HCT116 (cell line): ENCODE data around the gene CALCOCO2. TPM values are rescaled to one million over a fixed set of nuclear protein-coding genes. Genes with fewer than 3 reads are reported as not detected.

Source experiments
- ATAC-seq: fragments of 200-7000 bp; cut with Tn5 transposase; 2 replicates; pipeline ENCODE4 v1.9.1; 2020; ENCODE audit warnings: mild to moderate bottlenecking, moderate library complexity
- BruUV-seq: library from RNA; stranded (reverse); fragments of 400-500 nt; replicated peaks from 2 replicates; lab custom pipeline; 2021; lab: Mats Ljungman, UMichigan
- CTCF ChIA-PET: fragments of 300-600 bp; sonication (Branson Sonifier 250); formaldehyde crosslinking; loops from one replicate; lab custom pipeline; 2021; ENCODE audit warnings: antibody characterized with exemption; lab: Charles Lee
- POLR2A ChIA-PET: fragments of 300-600, 350-600 bp; sonication (Branson Sonifier 250); formaldehyde crosslinking; loops from one replicate; lab custom pipeline; 2021; ENCODE audit warnings: antibody characterized with exemption; lab: Charles Lee
- RAD21 ChIA-PET, 2 experiments: fragments of 300-600 bp; sonication (Branson Sonifier 250); formaldehyde crosslinking; loops; one replicate each; lab custom pipeline; 2023; ENCODE audit warnings: low total read pairs in 2 of 2; ENCODE audit not compliant: uncharacterized antibody in 2 of 2, unreplicated experiment in 2 of 2, low non-redundant PET in 1 of 2; lab: Charles Lee
- DNase-seq: peaks from one replicate; pipeline ENCODE4 v3.0.0-alpha.2; 2010; ENCODE audit warnings: low read depth, low spot score
- H2AFZ ChIP-seq: fragments of 200-600 bp; shearing (Covaris generic), sonication (generic); 2 replicates; pipeline ENCODE4 v1.6.1; 2017; ENCODE audit warnings: low read depth, mixed run types, mixed read lengths, antibody characterized with exemption, low read length; ENCODE audit not compliant: poor library complexity, severe bottlenecking
- H3K27ac ChIP-seq: 2 replicates; pipeline ENCODE4 v1.5.1; 2012; ENCODE audit warnings: low read depth, low read length
- H3K27me3 ChIP-seq: fragments of 200-600 bp; sonication (generic); 2 replicates; pipeline ENCODE4 v1.6.1; 2016; ENCODE audit warnings: mixed run types, low read length, mixed read lengths; ENCODE audit not compliant: insufficient read depth
- H3K36me3 ChIP-seq, 2 experiments: fragments of 200-500 bp in 1 of 2; fragments of 200-600 bp in 1 of 2; sonication (Bioruptor generic) in 1 of 2; sonication (generic) in 1 of 2; 2 replicates each; pipeline versions ENCODE4 v1.5.1 to v1.6.1; 2014 to 2016; ENCODE audit warnings: low read length in 2 of 2, inconsistent platforms in 1 of 2, mixed read lengths in 1 of 2, mixed run types in 1 of 2; ENCODE audit not compliant: insufficient read depth in 2 of 2, control insufficient read depth in 1 of 2
- H3K4me1 ChIP-seq, 2 experiments: fragments of 200-600 bp in 1 of 2; sonication (generic) in 1 of 2; 2 replicates each; pipeline versions ENCODE4 v1.5.1 to v1.6.1; 2012 to 2017; ENCODE audit warnings: low read length in 2 of 2, inconsistent platforms in 1 of 2, mild to moderate bottlenecking in 1 of 2, mixed read lengths in 1 of 2, mixed run types in 1 of 2, moderate library complexity in 1 of 2; ENCODE audit not compliant: insufficient read depth in 2 of 2, control insufficient read depth in 1 of 2
- H3K4me2 ChIP-seq: fragments of 200-600 bp; sonication (generic); 2 replicates; pipeline ENCODE4 v1.6.1; 2017; ENCODE audit warnings: mixed run types, low read length, mixed read lengths
- H3K4me3 ChIP-seq, 2 experiments: fragments of 200-600 bp in 1 of 2; sonication (generic) in 1 of 2; replicated peaks in 1 of 2; 2 replicates each; pipeline ENCODE4 v1.5.1; 2011 to 2016; ENCODE audit warnings: low read length in 2 of 2, control low read depth in 1 of 2, low read depth in 1 of 2, mild to moderate bottlenecking in 1 of 2, mixed read lengths in 1 of 2, mixed run types in 1 of 2
- H3K79me2 ChIP-seq: fragments of 200-600 bp; sonication (generic); 2 replicates; pipeline ENCODE4 v1.6.1; 2017; ENCODE audit warnings: mild to moderate bottlenecking, mixed run types, low read length, moderate library complexity, mixed read lengths; ENCODE audit not compliant: insufficient read depth
- H3K9ac ChIP-seq: fragments of 200-600 bp; sonication (generic); 2 replicates; pipeline ENCODE4 v1.6.1; 2016; ENCODE audit warnings: low read length, mixed read lengths
- H3K9me2 ChIP-seq: fragments of 200-600 bp; sonication (generic), shearing (Covaris generic); 2 replicates; pipeline ENCODE4 v1.6.1; 2017; ENCODE audit warnings: mixed run types, mild to moderate bottlenecking, moderate library complexity; ENCODE audit not compliant: insufficient read depth
- H3K9me3 ChIP-seq, 2 experiments: fragments of 200-500 bp in 1 of 2; fragments of 200-600 bp in 1 of 2; sonication (Bioruptor generic) in 1 of 2; sonication (generic) in 1 of 2; 2 replicates each; pipeline ENCODE4 v1.6.1; 2014 to 2017; ENCODE audit warnings: low read length in 2 of 2, mixed read lengths in 2 of 2, inconsistent platforms in 1 of 2, low read depth in 1 of 2, mild to moderate bottlenecking in 1 of 2, mixed run types in 1 of 2, moderate library complexity in 1 of 2; ENCODE audit not compliant: control insufficient read depth in 1 of 2, insufficient read depth in 1 of 2
- H4K20me1 ChIP-seq: fragments of 200-600 bp; sonication (generic), shearing (Covaris generic); 2 replicates; pipeline ENCODE4 v1.6.1; 2017; ENCODE audit warnings: mixed run types, mild to moderate bottlenecking, moderate library complexity; ENCODE audit not compliant: insufficient read depth
- CBX3 ChIP-seq: IDR thresholded peaks from 2 replicates; pipeline ENCODE4 v1.6.1; 2012; ENCODE audit warnings: low read depth
- EGR1 ChIP-seq: IDR thresholded peaks from 2 replicates; pipeline ENCODE4 v1.6.1; 2012; ENCODE audit warnings: low read depth
- ELF1 ChIP-seq: IDR thresholded peaks from 2 replicates; pipeline ENCODE4 v1.6.1; 2012; ENCODE audit warnings: low read depth, borderline replicate concordance
- EZH2 ChIP-seq: fragments of 200-600 bp; sonication (generic); IDR thresholded peaks from 2 replicates; pipeline ENCODE4 v1.6.1; 2017; ENCODE audit warnings: antibody characterized with exemption, mixed run types
- EZH2phosphoT487 ChIP-seq: fragments of 200-600 bp; IDR thresholded peaks from 2 replicates; pipeline ENCODE4 v1.6.1; 2018; ENCODE audit warnings: antibody characterized with exemption, borderline replicate concordance
- FOSL1 ChIP-seq: IDR thresholded peaks from 2 replicates; pipeline ENCODE4 v1.6.1; 2012; ENCODE audit warnings: low read depth
- JUND ChIP-seq: IDR thresholded peaks from 2 replicates; pipeline ENCODE4 v1.6.1; 2012
- POLR2A ChIP-seq: IDR thresholded peaks from 2 replicates; pipeline ENCODE4 v1.7.0; 2011; ENCODE audit warnings: borderline replicate concordance; ENCODE audit not compliant: insufficient read depth, insufficient read length; ENCODE audit errors: extremely low read depth
- POLR2AphosphoS5 ChIP-seq: IDR thresholded peaks from 2 replicates; pipeline ENCODE4 v1.6.1; 2011; ENCODE audit warnings: mild to moderate bottlenecking, low read depth, low read length, moderate library complexity
- RAD21 ChIP-seq: IDR thresholded peaks from 2 replicates; pipeline ENCODE4 v1.6.1; 2012; ENCODE audit warnings: low read depth, mild to moderate bottlenecking
- TCF7L2 ChIP-seq: IDR thresholded peaks from 2 replicates; pipeline ENCODE4 v1.7.0; 2011; ENCODE audit warnings: borderline replicate concordance, inconsistent platforms; ENCODE audit not compliant: insufficient read depth, insufficient read length; ENCODE audit errors: extremely low read depth
- YY1 ChIP-seq: IDR thresholded peaks from 2 replicates; pipeline ENCODE4 v1.6.1; 2011; ENCODE audit warnings: low read length, low read depth, moderate library complexity, mild to moderate bottlenecking; ENCODE audit not compliant: insufficient replicate concordance; ENCODE audit errors: extremely low read depth
- ZFX ChIP-seq: fragments of 450-650 bp; IDR thresholded peaks from 2 replicates; pipeline ENCODE4 v1.6.1; 2017
- intact Hi-C: fragments of 100-400 bp; cut with micrococcal nuclease; formaldehyde crosslinking; loops from 2 replicates; pipeline ENCODE4 v1.10.0; 2022
- total RNA-seq: library from RNA; stranded (reverse); gene quantifications from one replicate; pipeline ENCODE4 v1.2.1, GENCODE V29; 2021; ENCODE audit not compliant: unreplicated experiment
- TF ChIP-seq, protein P1 (sequence below): IDR thresholded peaks from 2 replicates; pipeline ENCODE4 v1.6.1; 2011; ENCODE audit warnings: mild to moderate bottlenecking, low read length, moderate library complexity; ENCODE audit not compliant: insufficient replicate concordance; ENCODE audit errors: extremely low read depth

Gene CALCOCO2
- total RNA-seq, 1 experiment from 2014 or later = 151 TPM

DNA sequence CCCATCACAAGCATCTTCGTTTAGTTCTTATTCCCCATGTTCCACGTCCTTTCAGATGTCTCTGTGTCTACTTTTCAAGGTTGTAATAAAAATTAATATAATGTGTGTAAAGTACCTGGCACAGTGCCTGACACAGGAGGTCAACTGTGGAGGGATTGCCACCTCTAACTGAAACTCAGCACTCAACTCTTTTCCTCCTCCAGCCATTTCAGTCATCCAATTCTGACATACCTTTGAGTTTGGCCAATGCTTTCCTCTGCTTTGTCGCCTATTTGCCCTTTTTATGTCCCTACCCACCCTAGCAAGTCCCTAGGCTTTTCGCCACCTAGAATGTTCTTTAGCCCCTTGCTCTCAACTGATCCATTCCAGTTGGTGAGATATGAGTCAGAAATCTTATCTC, 78.9 kb downstream of the CALCOCO2 start:
- H4K20me1 ChIP-seq = peaks cover 37% of the 10 kb centered on the region
- H3K27ac ChIP-seq = no peak overlapping the region
- peak overlapping the region; percentile 93 for H3K9ac ChIP-seq
- ChIA-PET RAD21 (no interaction called here), POLR2A (interaction anchor here (0.7 to 1.6 kb wide), 2 partner anchors 9 to 351 kb away, joined by 3 read pairs; no protein-coding TSS in a partner anchor), CTCF (interaction anchor here (0.5 kb wide), 1 partner anchor 1019 kb away, joined by 3 read pairs; no protein-coding TSS in a partner anchor)
- DNase-seq (no peak), ATAC-seq (no peak)
- H3K79me2 ChIP-seq = peaks cover 63% of the 10 kb centered on the region
- TSS peak; percentile 34 for BruUV-seq
- H3K36me3 ChIP-seq = peaks cover 39 to 49% of the 10 kb centered on the region in 2 experiments
- H3K9me3 ChIP-seq = no peaks in the 10 kb centered on the region
- H3K9me2 ChIP-seq = no peaks in the 10 kb centered on the region
- H3K27me3 ChIP-seq = no peaks in the 10 kb centered on the region
- peak overlapping the region; percentile 75 for H3K4me2 ChIP-seq
- TF ChIP-seq, protein P1, sequence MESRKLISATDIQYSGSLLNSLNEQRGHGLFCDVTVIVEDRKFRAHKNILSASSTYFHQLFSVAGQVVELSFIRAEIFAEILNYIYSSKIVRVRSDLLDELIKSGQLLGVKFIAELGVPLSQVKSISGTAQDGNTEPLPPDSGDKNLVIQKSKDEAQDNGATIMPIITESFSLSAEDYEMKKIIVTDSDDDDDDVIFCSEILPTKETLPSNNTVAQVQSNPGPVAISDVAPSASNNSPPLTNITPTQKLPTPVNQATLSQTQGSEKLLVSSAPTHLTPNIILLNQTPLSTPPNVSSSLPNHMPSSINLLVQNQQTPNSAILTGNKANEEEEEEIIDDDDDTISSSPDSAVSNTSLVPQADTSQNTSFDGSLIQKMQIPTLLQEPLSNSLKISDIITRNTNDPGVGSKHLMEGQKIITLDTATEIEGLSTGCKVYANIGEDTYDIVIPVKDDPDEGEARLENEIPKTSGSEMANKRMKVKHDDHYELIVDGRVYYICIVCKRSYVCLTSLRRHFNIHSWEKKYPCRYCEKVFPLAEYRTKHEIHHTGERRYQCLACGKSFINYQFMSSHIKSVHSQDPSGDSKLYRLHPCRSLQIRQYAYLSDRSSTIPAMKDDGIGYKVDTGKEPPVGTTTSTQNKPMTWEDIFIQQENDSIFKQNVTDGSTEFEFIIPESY = no peak
- no peak for TF ChIP-seq RAD21
- TF ChIP-seq EZH2phosphoT487 = no peak
- TF ChIP-seq FOSL1 = no peak
- no peak for TF ChIP-seq TCF7L2
- TF ChIP-seq JUND = no peak
- TF ChIP-seq CBX3 = no peak
- no peak for TF ChIP-seq EGR1
- TF ChIP-seq POLR2AphosphoS5 = no peak
- TF ChIP-seq EZH2 = no peak
- no peak for TF ChIP-seq YY1
- TF ChIP-seq POLR2A = no peak
- no peak for TF ChIP-seq ELF1
- TF ChIP-seq ZFX = no peak
- H3K4me3 ChIP-seq = peak overlapping the region; percentile 70 to 84
- intact Hi-C loops = loop anchor here (2.0 to 5.0 kb wide), 2 partner anchors 79 to 283 kb away; partner anchors contain the start of gene CALCOCO2
- peaks cover 18 to 26% of the 10 kb centered on the region in 2 experiments for H3K4me1 ChIP-seq
- H2AFZ ChIP-seq = no peak overlapping the region
